Lower lobe of right lung (tissue), 2 donors: ENCODE results near the gene NCAPD3. TPM values are rescaled to one million over a fixed set of nuclear protein-coding genes. Genes with fewer than 3 reads are reported as not detected.

Source experiments
- ATAC-seq, 2 donors: fragments of 200-7000 bp; cut with Tn5 transposase; one replicate each; pipeline ENCODE4 v1.9.1; 2020 to 2022; ENCODE audit warnings: mild to moderate bottlenecking in 2 of 2, moderate library complexity in 2 of 2
- DNase-seq: peaks from one replicate; pipeline ENCODE4 v3.0.0-alpha.2; 2020
- H3K27ac ChIP-seq: fragments of 200-600 bp; one replicate; pipeline ENCODE4 v1.8.0; 2022
- H3K27me3 ChIP-seq: fragments of 200-600 bp; one replicate; pipeline ENCODE4 v1.8.0; 2022; ENCODE audit warnings: low read depth
- H3K36me3 ChIP-seq: fragments of 200-600 bp; one replicate; pipeline ENCODE4 v1.8.0; 2022; ENCODE audit warnings: mild to moderate bottlenecking
- H3K4me1 ChIP-seq: fragments of 200-600 bp; one replicate; pipeline ENCODE4 v1.8.0; 2022
- H3K4me3 ChIP-seq: fragments of 200-600 bp; one replicate; pipeline ENCODE4 v1.8.0; 2022; ENCODE audit warnings: mild to moderate bottlenecking
- H3K9me3 ChIP-seq: fragments of 200-600 bp; one replicate; pipeline ENCODE4 v1.8.0; 2022
- CTCF ChIP-seq: fragments of 200-600 bp; IDR thresholded peaks from one replicate; pipeline ENCODE4 v1.8.0; 2022; ENCODE audit warnings: antibody characterized with exemption, mild to moderate bottlenecking
- intact Hi-C: fragments of 100-400 bp; cut with DNase I; formaldehyde crosslinking; loops from one replicate; pipeline ENCODE4 v1.11.0; 2022
- total RNA-seq: library from RNA; stranded (reverse); fragmentation: NEBNext Ultra II Directional; extraction: Animal tissue kit (Norgen Biotek cat#: 25700); gene quantifications from one replicate; pipeline ENCODE4 v1.2.1, GENCODE V29; 2021
- donor health status: DM: no; HTN: yes; CAD: no; lungs with severe emphysema.

NCAPD3 gene
- total RNA-seq, 1 donor from 2014 or later = 17.6 TPM

- no peaks in the 10 kb centered on the region for H3K9me3 ChIP-seq
- DNase-seq = no peak
- H3K27me3 ChIP-seq = peaks cover 5% of the 10 kb centered on the region
- TF ChIP-seq CTCF = no peak
- peaks cover 46% of the 10 kb centered on the region for H3K36me3 ChIP-seq
- H3K4me3 ChIP-seq = no peak overlapping the region
- ATAC-seq = no peak
- no peak overlapping the region for H3K27ac ChIP-seq
- H3K4me1 ChIP-seq = peaks cover 24% of the 10 kb centered on the region
- intact Hi-C loops = no loop called here
Measured at GRCh38 chr11:134264966-134265764, 41.4 kb upstream of the NCAPD3 start.

GRCh38 chr11:134261626-134262488 lies 38.1 kb upstream of the NCAPD3 start:
- Histone ChIP-seq H3K4me3 (no peak overlapping the region), H3K9me3 (no peaks in the 10 kb centered on the region), H3K36me3 (peaks cover 77% of the 10 kb centered on the region), H3K27me3 (no peaks in the 10 kb centered on the region), H3K27ac (no peak overlapping the region), H3K4me1 (peaks cover 16% of the 10 kb centered on the region)
- ATAC-seq = peak in 1 of 2 donors; percentile 5
- DNase-seq = no peak
- peak; percentile 50 for TF ChIP-seq CTCF
- intact Hi-C loops = no loop called here

- DNase-seq (no peak), ATAC-seq (no peak)
- H3K36me3 ChIP-seq = peaks cover 84% of the 10 kb centered on the region
- H3K9me3 ChIP-seq = no peaks in the 10 kb centered on the region
- TF ChIP-seq CTCF = no peak
- intact Hi-C loops = no loop called here
- no peak overlapping the region for H3K27ac ChIP-seq
- peaks cover 8% of the 10 kb centered on the region for H3K4me1 ChIP-seq
- H3K27me3 ChIP-seq = no peaks in the 10 kb centered on the region
- H3K4me3 ChIP-seq = no peak overlapping the region
Measured at GRCh38 chr11:134260983-134261382, 37.2 kb upstream of the NCAPD3 start.

- TF ChIP-seq CTCF = no peak
- H3K36me3 ChIP-seq = peaks cover 84% of the 10 kb centered on the region
- H3K4me1 ChIP-seq = peaks cover 8% of the 10 kb centered on the region
- H3K9me3 ChIP-seq = no peaks in the 10 kb centered on the region
- ATAC-seq (no peak), DNase-seq (no peak)
- no peaks in the 10 kb centered on the region for H3K27me3 ChIP-seq
- no peak overlapping the region for H3K27ac ChIP-seq
- intact Hi-C loops = no loop called here
- H3K4me3 ChIP-seq = no peak overlapping the region
Measured at GRCh38 chr11:134260503-134260902, 36.7 kb upstream of the NCAPD3 start.

GRCh38 chr11:134258577-134258976 lies 34.8 kb upstream of the NCAPD3 start:
- Histone ChIP-seq H3K27ac (no peak overlapping the region), H3K4me1 (peaks cover 24% of the 10 kb centered on the region), H3K27me3 (no peaks in the 10 kb centered on the region), H3K9me3 (no peaks in the 10 kb centered on the region), H3K36me3 (peaks cover 72% of the 10 kb centered on the region), H3K4me3 (no peak overlapping the region)
- no peak for TF ChIP-seq CTCF
- ATAC-seq (peak in 1 of 2 donors; percentile 80), DNase-seq (no peak)
- intact Hi-C loops = no loop called here
